Activated T-helper 2 cell treated with anti-CD3 and anti-CD28 coated beads, Interferon-gamma antibody, Interleukin-2, Interleukin-4, amounts not matched to agents 10 μg/mL and 5 μg/mL and 100 μg/mL, durations not matched to agents 14 hours and 24 hours and 36 hours (primary cell): ENCODE data around the gene HDAC11. TPM values are rescaled to one million over a fixed set of nuclear protein-coding genes. Genes with fewer than 3 reads are reported as not detected.
"Not testable (repeated sequence)": the region's sequence is repeated elsewhere in the genome, so short reads cannot be mapped to it uniquely, and the experiment has no call there.

Source experiments
- DNase-seq: peaks from one replicate; pipeline ENCODE4 v3.0.0; 2021; ENCODE audit warnings: low spot score
- H3K27ac Mint-ChIP-seq: one replicate; pipeline ENCODE4 v1.8.0; 2021; ENCODE audit warnings: mixed read lengths
- H3K27me3 Mint-ChIP-seq: one replicate; pipeline ENCODE4 v1.8.0; 2021; ENCODE audit warnings: low read depth, mixed read lengths
- H3K36me3 Mint-ChIP-seq: one replicate; pipeline ENCODE4 v1.8.0; 2021; ENCODE audit warnings: low read depth, mixed read lengths
- H3K4me1 Mint-ChIP-seq: one replicate; pipeline ENCODE4 v1.8.0; 2021; ENCODE audit warnings: low read depth, mixed read lengths
- H3K4me3 Mint-ChIP-seq: one replicate; pipeline ENCODE4 v1.8.0; 2021; ENCODE audit warnings: low read depth, mild to moderate bottlenecking, moderate library complexity, mixed read lengths
- H3K9me3 Mint-ChIP-seq: one replicate; pipeline ENCODE4 v1.8.0; 2021; ENCODE audit warnings: mixed read lengths
- intact Hi-C: fragments of 100-400 bp; cut with micrococcal nuclease; formaldehyde crosslinking; loops from one replicate; pipeline ENCODE4 v1.15.1; 2023
- total RNA-seq: library from RNA; stranded (reverse); gene quantifications from 2 replicates; pipeline ENCODE4 v1.2.3, GENCODE V29; 2022

The HDAC11 gene
- total RNA-seq, result 1.7 and 2.6 TPM in 2 replicates

GRCh38 chr3:13479582-13480339 is at the start of gene HDAC11:
HDAC11 (plus strand) TSS chr3:13480306; CDS start chr3:13480348, 42 bp downstream.
- intact Hi-C loops, result loop anchor here (1.0 to 10.0 kb wide), 4 partner anchors 28 to 699 kb away; partner anchors contain the start of genes LSM3 and XPC
- peak; percentile 97 for DNase-seq
- peak within 1 kb of the TSS; percentile 79 for H3K27ac Mint-ChIP-seq
- H3K27me3 Mint-ChIP-seq, result peaks cover 3% of the 10 kb centered on the region
- no peaks in the 10 kb centered on the region for H3K36me3 Mint-ChIP-seq
- peaks cover 2% of the 10 kb centered on the region for H3K4me1 Mint-ChIP-seq
- H3K9me3 Mint-ChIP-seq, result no peaks in the 10 kb centered on the region
- peak within 1 kb of the TSS; percentile 86 for H3K4me3 Mint-ChIP-seq

- H3K27ac Mint-ChIP-seq, DNase-seq, H3K4me3 Mint-ChIP-seq, H3K36me3 Mint-ChIP-seq, H3K9me3 Mint-ChIP-seq, intact Hi-C loops: not testable (repeated sequence)
- Mint-ChIP-seq H3K27me3 (peaks cover 13% of the 10 kb centered on the region), H3K4me1 (peaks cover 18% of the 10 kb centered on the region)
Observed at GRCh38 chr3:13430411-13430875, 49.7 kb upstream of the HDAC11 start.

GRCh38 chr3:13432093-13432492 is 48.0 kb upstream of the HDAC11 start:
- Mint-ChIP-seq H3K4me3 (no peak overlapping the region), H3K4me1 (peaks cover 13% of the 10 kb centered on the region), H3K27ac (no peak overlapping the region), H3K36me3 (no peaks in the 10 kb centered on the region), H3K27me3 (peaks cover 25% of the 10 kb centered on the region), H3K9me3 (no peaks in the 10 kb centered on the region)
- intact Hi-C loops, result no loop called here
- no peak for DNase-seq

- no peak overlapping the region for H3K4me3 Mint-ChIP-seq
Observed at GRCh38 chr3:13433912-13434311, 46.2 kb upstream of the HDAC11 start.

GRCh38 chr3:13436213-13436612 is 43.9 kb upstream of the HDAC11 start:
- H3K9me3 Mint-ChIP-seq, H3K36me3 Mint-ChIP-seq, H3K27ac Mint-ChIP-seq, DNase-seq, intact Hi-C loops, H3K4me3 Mint-ChIP-seq, H3K4me1 Mint-ChIP-seq: not testable (repeated sequence)
- H3K27me3 Mint-ChIP-seq, result peaks cover 26% of the 10 kb centered on the region

More at GRCh38 chr3:13433912-13434311, 46.2 kb upstream of the HDAC11 start:
- Mint-ChIP-seq H3K4me1 (peaks cover 6% of the 10 kb centered on the region), H3K36me3 (no peaks in the 10 kb centered on the region), H3K27me3 (peaks cover 26% of the 10 kb centered on the region), H3K9me3 (no peaks in the 10 kb centered on the region), H3K27ac (no peak overlapping the region)
- DNase-seq, result no peak
- intact Hi-C loops, result no loop called here

GRCh38 chr3:13440204-13440817 is 39.8 kb upstream of the HDAC11 start:
- intact Hi-C loops, result no loop called here
- Mint-ChIP-seq H3K27me3 (peaks cover 13% of the 10 kb centered on the region), H3K4me1 (no peaks in the 10 kb centered on the region), H3K27ac (no peak overlapping the region), H3K4me3 (no peak overlapping the region), H3K9me3 (no peaks in the 10 kb centered on the region), H3K36me3 (no peaks in the 10 kb centered on the region)
- no peak for DNase-seq

GRCh38 chr3:13442882-13443281 is 37.2 kb upstream of the HDAC11 start:
- H3K27ac Mint-ChIP-seq, DNase-seq, H3K27me3 Mint-ChIP-seq, H3K36me3 Mint-ChIP-seq, H3K4me1 Mint-ChIP-seq, intact Hi-C loops, H3K9me3 Mint-ChIP-seq, H3K4me3 Mint-ChIP-seq: not testable (repeated sequence)

- Mint-ChIP-seq H3K27ac (peak overlapping the region; percentile 84), H3K4me1 (peaks cover 11% of the 10 kb centered on the region), H3K4me3 (peak overlapping the region; percentile 86), H3K27me3 (no peaks in the 10 kb centered on the region), H3K36me3 (no peaks in the 10 kb centered on the region), H3K9me3 (no peaks in the 10 kb centered on the region)
- no peak for DNase-seq
- intact Hi-C loops, result loop anchor here (1.0 kb wide), 3 partner anchors 29 to 37 kb away; partner anchors contain the start of gene HDAC11
Observed at GRCh38 chr3:13451301-13451673, 28.8 kb upstream of the HDAC11 start.

- intact Hi-C loops, result loop anchor here (1.0 kb wide), 2 partner anchors 106 to 360 kb away; no protein-coding TSS in a partner anchor
- Mint-ChIP-seq H3K4me1 (peaks cover 11% of the 10 kb centered on the region), H3K9me3 (no peaks in the 10 kb centered on the region), H3K4me3 (peak overlapping the region; percentile 86), H3K27ac (peak overlapping the region; percentile 11), H3K27me3 (no peaks in the 10 kb centered on the region), H3K36me3 (no peaks in the 10 kb centered on the region)
- peak; percentile 26 for DNase-seq
Observed at GRCh38 chr3:13452490-13453335, 27.4 kb upstream of the HDAC11 start.

GRCh38 chr3:13455644-13456043 is 24.5 kb upstream of the HDAC11 start:
- Mint-ChIP-seq H3K9me3 (no peaks in the 10 kb centered on the region), H3K27ac (no peak overlapping the region), H3K4me1 (peaks cover 11% of the 10 kb centered on the region), H3K36me3 (no peaks in the 10 kb centered on the region), H3K4me3 (no peak overlapping the region), H3K27me3 (peaks cover 2% of the 10 kb centered on the region)
- intact Hi-C loops, result no loop called here
- DNase-seq, result no peak

GRCh38 chr3:13457593-13457992 is 22.5 kb upstream of the HDAC11 start:
- Mint-ChIP-seq H3K4me3 (no peak overlapping the region), H3K4me1 (peaks cover 2% of the 10 kb centered on the region), H3K9me3 (no peaks in the 10 kb centered on the region), H3K27me3 (peaks cover 2% of the 10 kb centered on the region), H3K36me3 (no peaks in the 10 kb centered on the region), H3K27ac (no peak overlapping the region)
- DNase-seq, result no peak
- intact Hi-C loops, result no loop called here

- no peaks in the 10 kb centered on the region for H3K9me3 Mint-ChIP-seq
- no peak overlapping the region for H3K4me3 Mint-ChIP-seq
- H3K36me3 Mint-ChIP-seq, result no peaks in the 10 kb centered on the region
- DNase-seq, result no peak
- intact Hi-C loops, result loop anchor here (2.0 kb wide), 1 partner anchor 367 kb away; no protein-coding TSS in a partner anchor
- H3K27ac Mint-ChIP-seq, result no peak overlapping the region
- no peaks in the 10 kb centered on the region for H3K4me1 Mint-ChIP-seq
- peaks cover 5% of the 10 kb centered on the region for H3K27me3 Mint-ChIP-seq
Observed at GRCh38 chr3:13459605-13460340, 20.3 kb upstream of the HDAC11 start.
